SU-DHL-6 (cell line): ENCODE measurements around the gene URGCP.
"Not testable (repeated sequence)": the region's sequence is repeated elsewhere in the genome, so short reads cannot be mapped to it uniquely, and the experiment has no call there.

ENCODE experiments used
- H2AFZ ChIP-seq: fragments of 200-600 bp; sonication (generic); 2 replicates; pipeline ENCODE4 v1.6.1; 2014; ENCODE audit warnings: low read depth, mild to moderate bottlenecking, moderate library complexity, mixed read lengths, antibody characterized with exemption, low read length; ENCODE audit not compliant: severe bottlenecking
- H3F3A ChIP-seq: fragments of 200-600 bp; shearing (Covaris generic); 2 replicates; pipeline ENCODE4 v1.6.0; 2016; ENCODE audit warnings: antibody characterized with exemption, mild to moderate bottlenecking; ENCODE audit not compliant: insufficient read depth
- H3K27ac ChIP-seq: fragments of 200-600 bp; sonication (generic); 2 replicates; pipeline ENCODE4 v1.5.1; 2016; ENCODE audit warnings: low read depth, mild to moderate bottlenecking, low read length, moderate library complexity, mixed read lengths
- H3K27me3 ChIP-seq: fragments of 200-600 bp; sonication (generic), shearing (Covaris generic); 2 replicates; pipeline ENCODE4 v1.6.0; 2014; ENCODE audit warnings: mild to moderate bottlenecking, low read length
- H3K36me3 ChIP-seq: fragments of 200-600 bp; sonication (generic); 2 replicates; pipeline ENCODE4 v1.6.1; 2014; ENCODE audit warnings: mild to moderate bottlenecking, low read length, mixed read lengths
- H3K4me2 ChIP-seq: fragments of 300-600, 200-600 bp; shearing (Covaris generic), sonication (generic); 2 replicates; pipeline ENCODE4 v1.6.0; 2014; ENCODE audit warnings: low read length, low read depth, mild to moderate bottlenecking; ENCODE audit not compliant: poor library complexity, severe bottlenecking
- H3K4me3 ChIP-seq: fragments of 200-600 bp; sonication (generic); 2 replicates; pipeline ENCODE4 v1.5.1; 2014; ENCODE audit warnings: antibody characterized with exemption, low read length, mild to moderate bottlenecking, mixed read lengths; ENCODE audit not compliant: insufficient read depth, poor library complexity, severe bottlenecking
- H3K79me2 ChIP-seq: fragments of 200-600 bp; sonication (generic); 2 replicates; pipeline ENCODE4 v1.6.1; 2014; ENCODE audit warnings: mild to moderate bottlenecking, low read length, moderate library complexity; ENCODE audit not compliant: insufficient read depth
- H3K9ac ChIP-seq: fragments of 200-600 bp; sonication (generic); 2 replicates; pipeline ENCODE4 v1.7.0; 2014; ENCODE audit warnings: mild to moderate bottlenecking, low read length
- H3K9me2 ChIP-seq: fragments of 200-600 bp; sonication (generic); replicated peaks from 2 replicates; pipeline ENCODE4 v1.6.1; 2014; ENCODE audit warnings: low read length; ENCODE audit not compliant: insufficient read depth
- H3K9me3 ChIP-seq: fragments of 200-600 bp; sonication (generic); 2 replicates; pipeline ENCODE4 v1.6.1; 2014; ENCODE audit warnings: low read length, mixed read lengths; ENCODE audit not compliant: insufficient read depth
- H4K20me1 ChIP-seq: fragments of 200-600 bp; sonication (generic); 2 replicates; pipeline ENCODE4 v1.6.1; 2014; ENCODE audit warnings: low read depth, mild to moderate bottlenecking, antibody characterized with exemption, low read length, moderate library complexity, mixed read lengths
- CTCF ChIP-seq: fragments of 200-600 bp; sonication (generic); IDR thresholded peaks from one replicate; pipeline ENCODE4 v1.5.1; 2017; ENCODE audit warnings: antibody characterized with exemption, mild to moderate bottlenecking, low read length, moderate library complexity; ENCODE audit not compliant: insufficient read depth, poor library complexity, severe bottlenecking
- EZH2phosphoT487 ChIP-seq: fragments of 200-600 bp; sonication (generic), shearing (Covaris generic); conservative IDR thresholded peaks from 2 replicates; pipeline ENCODE4 v1.6.1; 2018; ENCODE audit warnings: mild to moderate bottlenecking, antibody characterized with exemption, low read length, moderate library complexity, mixed read lengths

The URGCP gene

GRCh38 chr7:43905209-43905946 lies 1.0 kb downstream of the URGCP start:
- H3K9me3 ChIP-seq = no peaks in the 10 kb centered on the region
- H2AFZ ChIP-seq = peak overlapping the region; percentile 37
- no peaks in the 10 kb centered on the region for H4K20me1 ChIP-seq
- TF ChIP-seq CTCF (no peak), EZH2phosphoT487 (no peak)
- H3K9ac ChIP-seq = peak overlapping the region; percentile 55
- no peaks in the 10 kb centered on the region for H3K9me2 ChIP-seq
- no peak overlapping the region for H3K27ac ChIP-seq
- no peaks in the 10 kb centered on the region for H3K27me3 ChIP-seq
- peaks cover 17% of the 10 kb centered on the region for H3F3A ChIP-seq
- H3K4me2 ChIP-seq = peak overlapping the region; percentile 61
- H3K36me3 ChIP-seq = no peaks in the 10 kb centered on the region
- H3K79me2 ChIP-seq = peaks cover 4% of the 10 kb centered on the region; the same call in 1 of the 2 replicates
- H3K4me3 ChIP-seq = peak overlapping the region; percentile 53

- Histone ChIP-seq H2AFZ (no peak overlapping the region), H3K4me2 (no peak overlapping the region), H3K9me3 (no peaks in the 10 kb centered on the region), H3K9me2 (no peaks in the 10 kb centered on the region), H3K79me2 (peaks cover 4% of the 10 kb centered on the region; the same call in 1 of the 2 replicates), H3K4me3 (no peak overlapping the region), H3K9ac (no peak overlapping the region), H3F3A (peaks cover 17% of the 10 kb centered on the region), H3K36me3 (no peaks in the 10 kb centered on the region), H3K27me3 (no peaks in the 10 kb centered on the region), H4K20me1 (no peaks in the 10 kb centered on the region), H3K27ac (no peak overlapping the region)
- TF ChIP-seq CTCF = no peak
- no peak for TF ChIP-seq EZH2phosphoT487
These were observed 1.7 kb downstream of the URGCP start for GRCh38 chr7:43904533-43905208.

GRCh38 chr7:43902542-43903054 lies 3.8 kb downstream of the URGCP start:
- H2AFZ ChIP-seq = no peak overlapping the region
- no peaks in the 10 kb centered on the region for H3K27me3 ChIP-seq
- no peak overlapping the region for H3K4me2 ChIP-seq
- no peaks in the 10 kb centered on the region for H3K9me3 ChIP-seq
- no peaks in the 10 kb centered on the region for H4K20me1 ChIP-seq
- TF ChIP-seq CTCF = no peak
- TF ChIP-seq EZH2phosphoT487 = no peak
- H3K27ac ChIP-seq = no peak overlapping the region
- H3K36me3 ChIP-seq = no peaks in the 10 kb centered on the region
- no peak overlapping the region for H3K9ac ChIP-seq
- no peaks in the 10 kb centered on the region for H3K9me2 ChIP-seq
- H3K4me3 ChIP-seq = no peak overlapping the region
- H3F3A ChIP-seq = peaks cover 14% of the 10 kb centered on the region
- H3K79me2 ChIP-seq = peaks cover 4% of the 10 kb centered on the region; the same call in 1 of the 2 replicates

- not testable (repeated sequence) for H3K4me3 ChIP-seq, H3K36me3 ChIP-seq, H3K9me3 ChIP-seq, H3F3A ChIP-seq, H2AFZ ChIP-seq, H3K4me2 ChIP-seq, H3K27me3 ChIP-seq, H3K9ac ChIP-seq, H3K27ac ChIP-seq, H4K20me1 ChIP-seq, H3K9me2 ChIP-seq, H3K79me2 ChIP-seq
These were observed 7.8 kb downstream of the URGCP start for GRCh38 chr7:43898571-43898970.
